Measurements from ENCODE around the gene SOX18. TPM values are rescaled to one million over a fixed set of nuclear protein-coding genes. Genes with fewer than 3 reads are reported as not detected.
A peak's percentile ranks its signal among the peaks of the same experiment; 100 is the strongest.

The SOX18 gene
- total and polyA plus RNA-seq, 2 donors from 2014 or later: 36.5 to 56.7 TPM

GRCh38 chr20:64084685-64085152 is 35.3 kb upstream of the SOX18 start:
- FAIRE-seq (no peak), DNase-seq (peak in 2 of 5 donors; percentile 43 to 61)
- peaks cover 0 to 8% (median 0%) of the 10 kb centered on the region in 3 donors for H3K4me1 ChIP-seq (ENCODE audit: control insufficient read depth in 2 of 3, insufficient read depth in 2 of 3, low read depth in 1 of 3, low read length in 3 of 3)
- no peaks in the 10 kb centered on the region for H3K9me3 ChIP-seq (ENCODE audit: control insufficient read depth in 2 of 3, insufficient read depth in 1 of 3, low read length in 3 of 3)
- intact Hi-C loops (cut with DNase I): no loop called here
- no peak overlapping the region for H3K9ac ChIP-seq (ENCODE audit: low read length in 3 of 3)
- peaks cover 6% of the 10 kb centered on the region for H3K27me3 ChIP-seq (ENCODE audit: control insufficient read depth, insufficient read depth, low read length)
- H3K4me3 ChIP-seq (ENCODE audit: low read length in 3 of 3): no peak overlapping the region
- H3K27ac ChIP-seq (ENCODE audit: low read depth in 2 of 2, low read length in 2 of 2): no peak overlapping the region
- H3K36me3 ChIP-seq (ENCODE audit: control insufficient read depth in 2 of 3, insufficient read depth in 3 of 3, low read length in 3 of 3): no peaks in the 10 kb centered on the region
- TF ChIP-seq CTCF (IDR thresholded peaks at IDR 0.05; ENCODE audit: borderline replicate concordance, extremely low read depth, insufficient read depth): no peak

GRCh38 chr20:64083804-64084684 is 34.6 kb upstream of the SOX18 start, which contains the start of gene LKAAEAR1:
Gene LKAAEAR1, minus strand, starts transcription at chr20:64084398. Its CDS starts 179 bp downstream, at chr20:64084219.
- H3K27me3 ChIP-seq (ENCODE audit: control insufficient read depth, insufficient read depth, low read length): peaks cover 6% of the 10 kb centered on the region

GRCh38 chr20:64083378-64083803 is 34.0 kb upstream of the SOX18 start:
- intact Hi-C loops (cut with DNase I): no loop called here
- Histone ChIP-seq H3K36me3 (ENCODE audit: control insufficient read depth in 2 of 3, insufficient read depth in 3 of 3, low read length in 3 of 3) (no peaks in the 10 kb centered on the region), H3K4me3 (ENCODE audit: low read length in 3 of 3) (peak overlapping the region in 1 of 3 donors; percentile 35), H3K4me1 (ENCODE audit: control insufficient read depth in 2 of 3, insufficient read depth in 2 of 3, low read depth in 1 of 3, low read length in 3 of 3) (peaks cover 0 to 18% (median 3%) of the 10 kb centered on the region in 3 donors), H3K27ac (ENCODE audit: low read depth in 2 of 2, low read length in 2 of 2) (no peak overlapping the region), H3K9ac (ENCODE audit: low read length in 3 of 3) (no peak overlapping the region), H3K9me3 (ENCODE audit: control insufficient read depth in 2 of 3, insufficient read depth in 1 of 3, low read length in 3 of 3) (no peaks in the 10 kb centered on the region), H3K27me3 (ENCODE audit: control insufficient read depth, insufficient read depth, low read length) (peaks cover 6% of the 10 kb centered on the region)
- TF ChIP-seq CTCF (IDR thresholded peaks at IDR 0.05; ENCODE audit: borderline replicate concordance, extremely low read depth, insufficient read depth): peak; percentile 52
- FAIRE-seq: no peak
- DNase-seq: peak; percentile 80 to 90 (median 86)

More at GRCh38 chr20:64083804-64084684, 34.6 kb upstream of the SOX18 start, which contains the start of gene LKAAEAR1:
- Histone ChIP-seq H3K27ac (ENCODE audit: low read depth in 2 of 2, low read length in 2 of 2) (no peak within 1 kb of the TSS), H3K9me3 (ENCODE audit: control insufficient read depth in 2 of 3, insufficient read depth in 1 of 3, low read length in 3 of 3) (no peaks in the 10 kb centered on the region), H3K9ac (ENCODE audit: low read length in 3 of 3) (no peak within 1 kb of the TSS), H3K4me3 (ENCODE audit: low read length in 3 of 3) (peak within 1 kb of the TSS in 1 of 3 donors; percentile 35), H3K36me3 (ENCODE audit: control insufficient read depth in 2 of 3, insufficient read depth in 3 of 3, low read length in 3 of 3) (no peaks in the 10 kb centered on the region), H3K4me1 (ENCODE audit: control insufficient read depth in 2 of 3, insufficient read depth in 2 of 3, low read depth in 1 of 3, low read length in 3 of 3) (peaks cover 0 to 11% (median 0%) of the 10 kb centered on the region in 3 donors)
- no peak for DNase-seq
- FAIRE-seq: no peak
- intact Hi-C loops (cut with DNase I): no loop called here
- no peak for TF ChIP-seq CTCF (IDR thresholded peaks at IDR 0.05; ENCODE audit: borderline replicate concordance, extremely low read depth, insufficient read depth)

Data from kidney (tissue), 14 donors.